Nephron (organoid): ENCODE results near the gene GAR1.

Source experiments
- H3K27ac Mint-ChIP-seq, 3 experiments: 2 replicates each; pipeline ENCODE4 v1.8.0; 2020; ENCODE audit warnings: mixed read lengths in 3 of 3, mild to moderate bottlenecking in 2 of 3, moderate library complexity in 1 of 3
- H3K27me3 Mint-ChIP-seq: 2 replicates; pipeline ENCODE4 v1.8.0; 2021; ENCODE audit warnings: low read depth, mild to moderate bottlenecking, moderate library complexity, mixed read lengths
- H3K36me3 Mint-ChIP-seq: 2 replicates; pipeline ENCODE4 v1.8.0; 2020; ENCODE audit warnings: low read depth, mixed read lengths
- H3K4me1 Mint-ChIP-seq: 2 replicates; pipeline ENCODE4 v1.8.0; 2020; ENCODE audit warnings: mixed read lengths
- H3K4me3 Mint-ChIP-seq, 3 experiments: 2 replicates each; pipeline ENCODE4 v1.8.0; 2020; ENCODE audit warnings: mild to moderate bottlenecking in 3 of 3, mixed read lengths in 3 of 3, moderate library complexity in 2 of 3
- H3K9me3 Mint-ChIP-seq: 2 replicates; pipeline ENCODE4 v1.8.0; 2020; ENCODE audit warnings: mixed read lengths
- TF ChIP-seq, protein P1 (sequence below), 3 experiments: fragments of 200-600 bp; sonication (generic); IDR thresholded peaks; one replicate each; pipeline ENCODE4 v1.5.0; 2021; ENCODE audit warnings: antibody characterized with exemption in 3 of 3; ENCODE audit not compliant: unreplicated experiment in 3 of 3

GAR1 gene

DNA sequence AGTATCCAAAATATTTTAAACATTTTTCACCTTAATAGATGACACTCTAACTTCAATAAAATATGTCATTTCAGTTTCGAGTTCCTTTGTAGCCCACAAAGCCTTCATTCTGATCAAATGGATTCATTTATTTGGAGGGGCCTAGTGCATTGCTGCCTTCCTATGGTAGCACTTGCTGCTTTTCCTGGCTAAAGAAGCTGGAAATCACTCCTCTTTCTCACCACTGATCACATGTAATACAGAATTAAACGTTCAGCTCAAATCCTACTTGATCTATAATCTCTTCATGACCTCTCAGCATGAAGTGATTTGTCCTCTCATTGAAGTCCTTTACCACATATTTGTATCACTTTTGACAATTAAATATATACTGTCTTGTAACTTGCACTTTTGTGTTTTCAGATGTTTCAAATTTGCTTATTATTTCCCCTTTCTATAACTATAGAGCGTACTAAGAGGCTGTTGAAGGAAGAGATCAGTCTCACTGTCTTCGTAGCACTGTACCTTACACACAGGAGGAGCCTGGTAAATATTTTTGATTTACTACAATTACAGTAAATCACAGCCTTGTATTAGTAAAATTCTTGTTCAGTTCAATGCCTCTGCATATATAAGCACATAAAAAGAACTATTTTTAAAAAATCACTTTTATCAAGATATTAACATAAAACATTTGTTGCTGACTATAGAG is 14.3 kb upstream of the GAR1 start:
- H3K9me3 Mint-ChIP-seq, result peaks cover 27% of the 10 kb centered on the region
- H3K27ac Mint-ChIP-seq, result peak overlapping the region; percentile 91 to 98 (median 95)
- H3K4me3 Mint-ChIP-seq, result peak overlapping the region; percentile 64 to 88 (median 85)
- no peaks in the 10 kb centered on the region for H3K27me3 Mint-ChIP-seq
- TF ChIP-seq, protein P1, sequence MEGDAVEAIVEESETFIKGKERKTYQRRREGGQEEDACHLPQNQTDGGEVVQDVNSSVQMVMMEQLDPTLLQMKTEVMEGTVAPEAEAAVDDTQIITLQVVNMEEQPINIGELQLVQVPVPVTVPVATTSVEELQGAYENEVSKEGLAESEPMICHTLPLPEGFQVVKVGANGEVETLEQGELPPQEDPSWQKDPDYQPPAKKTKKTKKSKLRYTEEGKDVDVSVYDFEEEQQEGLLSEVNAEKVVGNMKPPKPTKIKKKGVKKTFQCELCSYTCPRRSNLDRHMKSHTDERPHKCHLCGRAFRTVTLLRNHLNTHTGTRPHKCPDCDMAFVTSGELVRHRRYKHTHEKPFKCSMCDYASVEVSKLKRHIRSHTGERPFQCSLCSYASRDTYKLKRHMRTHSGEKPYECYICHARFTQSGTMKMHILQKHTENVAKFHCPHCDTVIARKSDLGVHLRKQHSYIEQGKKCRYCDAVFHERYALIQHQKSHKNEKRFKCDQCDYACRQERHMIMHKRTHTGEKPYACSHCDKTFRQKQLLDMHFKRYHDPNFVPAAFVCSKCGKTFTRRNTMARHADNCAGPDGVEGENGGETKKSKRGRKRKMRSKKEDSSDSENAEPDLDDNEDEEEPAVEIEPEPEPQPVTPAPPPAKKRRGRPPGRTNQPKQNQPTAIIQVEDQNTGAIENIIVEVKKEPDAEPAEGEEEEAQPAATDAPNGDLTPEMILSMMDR (IDR thresholded peaks at IDR 0.05; ENCODE audit: unreplicated experiment in 3 of 3), result no peak
- peaks cover 16% of the 10 kb centered on the region for H3K4me1 Mint-ChIP-seq
- H3K36me3 Mint-ChIP-seq, result peaks cover 11% of the 10 kb centered on the region

DNA sequence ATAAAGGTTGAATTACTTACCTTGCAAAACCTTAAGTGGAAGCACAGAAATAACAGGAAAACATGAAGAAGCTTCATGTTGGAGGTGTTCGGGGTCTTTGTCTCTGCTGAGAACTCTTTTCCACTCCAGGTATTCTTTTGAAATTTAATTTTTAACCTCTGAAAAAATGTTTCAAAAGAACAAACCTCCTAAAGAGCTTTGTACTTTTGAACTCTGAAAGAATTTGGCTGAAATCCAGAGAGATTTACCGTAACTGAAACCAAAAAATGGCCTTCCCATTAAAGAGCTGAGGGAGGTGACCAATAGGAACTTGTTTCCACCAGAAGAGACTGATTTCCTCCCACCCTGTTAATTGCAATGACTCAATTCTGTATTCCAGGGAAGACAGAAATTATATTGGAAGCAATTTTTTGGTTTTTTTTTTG is 13.7 kb upstream of the GAR1 start, which contains the start of gene CFI:
TSS of gene CFI (minus strand) at position 105 of the 425 bp plus-strand sequence. CDS start at position 77, 28 bp downstream.
- H3K4me3 Mint-ChIP-seq, result peak within 1 kb of the TSS; percentile 70 to 88 (median 85)
- H3K4me1 Mint-ChIP-seq, result peaks cover 16% of the 10 kb centered on the region
- peaks cover 8% of the 10 kb centered on the region for H3K36me3 Mint-ChIP-seq
- H3K27me3 Mint-ChIP-seq, result no peaks in the 10 kb centered on the region
- peaks cover 22% of the 10 kb centered on the region for H3K9me3 Mint-ChIP-seq
- TF ChIP-seq, protein P1 (IDR thresholded peaks at IDR 0.05; ENCODE audit: unreplicated experiment in 3 of 3), result no peak
- H3K27ac Mint-ChIP-seq, result peak within 1 kb of the TSS; percentile 94 to 98 (median 95)

DNA sequence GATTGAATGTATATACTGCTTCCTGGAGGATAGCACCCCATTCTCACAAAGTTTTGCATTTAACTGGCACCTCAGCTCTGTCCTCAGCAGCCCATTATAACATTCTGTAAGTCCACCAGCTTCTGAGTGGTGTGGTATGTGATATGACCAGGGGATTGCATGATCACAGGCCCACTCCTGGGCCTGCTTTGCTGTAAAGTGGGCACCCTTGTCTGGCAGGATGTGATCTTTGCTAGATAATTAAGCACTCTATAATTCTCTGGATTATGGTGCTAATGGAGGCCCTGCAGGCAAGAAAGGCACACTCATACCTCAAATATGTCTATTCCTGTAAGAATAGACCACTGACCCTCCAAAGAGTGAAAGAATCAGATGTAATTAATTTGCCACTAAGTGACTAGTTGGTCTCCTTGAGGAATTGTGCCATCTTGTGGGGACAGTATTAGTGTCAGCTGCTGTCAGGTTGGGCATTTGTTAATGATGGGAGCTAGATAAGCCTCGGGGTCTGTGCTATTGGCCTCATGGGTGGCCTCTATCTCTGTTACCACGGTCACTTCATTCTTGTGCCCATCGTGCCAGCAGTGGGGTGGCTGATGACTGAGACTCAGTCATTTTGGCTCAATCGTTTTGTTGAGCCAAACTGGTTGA is 11.5 kb upstream of the GAR1 start:
- Mint-ChIP-seq H3K4me3 (no peak overlapping the region), H3K36me3 (no peaks in the 10 kb centered on the region), H3K4me1 (peaks cover 16% of the 10 kb centered on the region), H3K9me3 (peaks cover 4% of the 10 kb centered on the region), H3K27ac (peak overlapping the region; percentile 49 to 98 (median 85)), H3K27me3 (no peaks in the 10 kb centered on the region)
- TF ChIP-seq, protein P1 (IDR thresholded peaks at IDR 0.05; ENCODE audit: unreplicated experiment in 3 of 3), result peak; percentile 26 to 48 (median 31)

DNA sequence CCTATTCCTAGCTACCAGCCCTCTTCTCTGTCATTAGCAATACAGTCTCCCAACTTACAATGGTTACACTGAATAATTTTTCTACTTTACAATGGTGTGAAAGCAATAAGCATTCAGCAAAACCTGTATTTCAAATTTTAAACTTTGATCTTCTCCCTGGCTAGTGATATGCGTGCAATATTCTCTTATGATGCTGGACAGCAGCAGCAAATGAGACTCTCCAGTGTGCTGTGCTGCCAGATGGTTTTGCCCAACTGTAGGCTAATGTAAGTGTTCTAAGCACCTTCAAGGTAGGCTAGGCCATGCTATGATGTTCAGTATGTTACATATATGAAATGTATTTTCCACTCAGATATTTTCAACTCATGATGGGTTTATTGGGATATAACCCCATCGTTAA is 5.9 kb upstream of the GAR1 start:
- H3K9me3 Mint-ChIP-seq, result no peaks in the 10 kb centered on the region
- no peaks in the 10 kb centered on the region for H3K27me3 Mint-ChIP-seq
- H3K4me1 Mint-ChIP-seq, result no peaks in the 10 kb centered on the region
- H3K36me3 Mint-ChIP-seq, result no peaks in the 10 kb centered on the region
- no peak overlapping the region for H3K4me3 Mint-ChIP-seq
- H3K27ac Mint-ChIP-seq, result no peak overlapping the region
- TF ChIP-seq, protein P1 (IDR thresholded peaks at IDR 0.05; ENCODE audit: unreplicated experiment in 3 of 3), result no peak

DNA sequence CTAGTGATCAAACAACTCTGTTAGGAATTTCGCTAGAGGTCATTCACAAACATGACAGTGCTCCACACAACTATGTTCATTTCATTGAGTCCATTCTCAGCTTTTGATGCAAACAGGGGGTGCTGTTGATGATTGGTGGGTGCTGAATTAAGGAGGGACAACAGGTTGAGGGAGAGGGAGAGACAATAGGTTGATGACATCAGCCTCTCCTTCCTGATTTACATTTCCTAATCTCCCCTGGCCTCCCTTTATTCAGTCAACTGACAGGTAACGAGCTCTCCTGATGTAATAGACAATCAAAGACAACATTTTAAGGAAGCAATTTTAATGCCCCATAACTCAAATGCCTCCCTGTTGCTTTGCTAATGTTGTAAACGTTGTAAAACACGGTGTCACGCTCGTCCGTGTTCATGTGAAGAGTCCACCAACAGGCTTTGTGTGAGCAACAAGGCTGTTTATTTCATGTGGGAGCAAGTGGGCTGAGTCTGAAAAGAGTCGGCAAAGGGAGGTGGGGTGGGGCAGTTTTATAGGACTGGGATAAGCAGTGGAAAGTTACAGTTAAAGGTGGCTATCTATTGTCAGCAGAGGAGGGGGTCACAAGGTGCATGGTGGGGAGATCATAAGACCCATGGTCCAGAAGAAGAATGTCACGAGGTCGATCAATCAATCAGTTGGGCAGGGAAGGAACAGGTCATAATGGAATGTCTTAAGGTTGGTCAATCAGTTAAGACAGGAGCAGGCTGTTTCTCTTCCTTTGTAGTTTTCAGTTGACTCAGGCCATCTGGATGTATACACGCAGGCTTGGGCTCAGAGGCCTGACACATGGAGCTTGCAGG is 4.8 kb upstream of the GAR1 start:
- no peak overlapping the region for H3K4me3 Mint-ChIP-seq
- no peaks in the 10 kb centered on the region for H3K36me3 Mint-ChIP-seq
- H3K27me3 Mint-ChIP-seq, result no peaks in the 10 kb centered on the region
- H3K4me1 Mint-ChIP-seq, result peaks cover 6% of the 10 kb centered on the region
- H3K27ac Mint-ChIP-seq, result no peak overlapping the region
- TF ChIP-seq, protein P1 (IDR thresholded peaks at IDR 0.05; ENCODE audit: unreplicated experiment in 3 of 3), result no peak
- no peaks in the 10 kb centered on the region for H3K9me3 Mint-ChIP-seq
